H9 (cell line): Measurements from ENCODE around the gene CDC42. TPM values are rescaled to one million over a fixed set of nuclear protein-coding genes. Genes with fewer than 3 reads are reported as not detected.

Experiments
- DNase-seq: peaks from one replicate; pipeline ENCODE4 v3.0.0-alpha.2; 2017
- H2AFZ ChIP-seq: one replicate; pipeline ENCODE4 v1.6.1; 2013; ENCODE audit warnings: mild to moderate bottlenecking, low read length, control low read depth, moderate library complexity
- H2AK5ac ChIP-seq: 2 replicates; pipeline ENCODE4 v1.6.1; 2013; ENCODE audit warnings: low read length, control low read depth, mixed read lengths; ENCODE audit not compliant: insufficient read length
- H2BK120ac ChIP-seq: one replicate; pipeline ENCODE4 v1.6.1; 2013; ENCODE audit warnings: low read depth, mild to moderate bottlenecking, low read length, control low read depth, inconsistent platforms; ENCODE audit not compliant: poor library complexity, severe bottlenecking
- H2BK12ac ChIP-seq: 2 replicates; pipeline ENCODE4 v1.6.1; 2013; ENCODE audit warnings: low read length, control low read depth, mixed read lengths, low read depth; ENCODE audit not compliant: insufficient read length
- H2BK15ac ChIP-seq: 2 replicates; pipeline ENCODE4 v1.6.1; 2013; ENCODE audit warnings: low read depth, low read length, control low read depth
- H2BK20ac ChIP-seq: one replicate; pipeline ENCODE4 v1.6.1; 2013; ENCODE audit warnings: low read depth, mild to moderate bottlenecking, low read length, control low read depth, inconsistent platforms; ENCODE audit not compliant: poor library complexity, severe bottlenecking
- H2BK5ac ChIP-seq: 2 replicates; pipeline ENCODE4 v1.6.1; 2013; ENCODE audit warnings: low read length, control low read depth, mixed read lengths; ENCODE audit not compliant: insufficient read length
- H3K14ac ChIP-seq: 2 replicates; pipeline ENCODE4 v1.6.1; 2013; ENCODE audit warnings: low read length, control low read depth; ENCODE audit not compliant: insufficient read depth
- H3K18ac ChIP-seq: 2 replicates; pipeline ENCODE4 v1.6.1; 2013; ENCODE audit warnings: low read depth, mild to moderate bottlenecking, mixed read lengths, low read length, control low read depth; ENCODE audit not compliant: insufficient read length
- H3K23ac ChIP-seq: 2 replicates; pipeline ENCODE4 v1.6.1; 2013; ENCODE audit warnings: low read length, control low read depth, mixed read lengths, low read depth; ENCODE audit not compliant: insufficient read length
- H3K23me2 ChIP-seq: 2 replicates; pipeline ENCODE4 v1.6.1; 2013; ENCODE audit warnings: low read depth, mild to moderate bottlenecking, mixed read lengths, low read length, control low read depth; ENCODE audit not compliant: insufficient read length, poor library complexity, severe bottlenecking
- H3K27ac ChIP-seq: 2 replicates; pipeline ENCODE4 v1.5.1; 2013; ENCODE audit warnings: low read length, control low read depth, mixed read lengths, low read depth; ENCODE audit not compliant: insufficient read length
- H3K27me3 ChIP-seq: 2 replicates; pipeline ENCODE4 v1.6.1; 2013; ENCODE audit warnings: low read length, control low read depth, inconsistent platforms; ENCODE audit not compliant: insufficient read depth
- H3K4ac ChIP-seq: 2 replicates; pipeline ENCODE4 v1.6.1; 2013; ENCODE audit warnings: low read depth, mild to moderate bottlenecking, control low read depth, inconsistent platforms, low read length, moderate library complexity
- H3K4me1 ChIP-seq: 2 replicates; pipeline ENCODE4 v1.6.1; 2013; ENCODE audit warnings: low read length, control low read depth, inconsistent platforms; ENCODE audit not compliant: insufficient read depth
- H3K4me2 ChIP-seq: 2 replicates; pipeline ENCODE4 v1.6.1; 2013; ENCODE audit warnings: low read length, control low read depth, mixed read lengths; ENCODE audit not compliant: insufficient read length, insufficient read depth
- H3K56ac ChIP-seq: 2 replicates; pipeline ENCODE4 v1.6.1; 2013; ENCODE audit warnings: low read depth, mild to moderate bottlenecking, mixed read lengths, low read length, control low read depth; ENCODE audit not compliant: insufficient read length
- H3K79me1 ChIP-seq: 2 replicates; pipeline ENCODE4 v1.6.1; 2013; ENCODE audit warnings: low read depth, mild to moderate bottlenecking, moderate library complexity, low read length, control low read depth, inconsistent platforms; ENCODE audit not compliant: insufficient read depth, poor library complexity, severe bottlenecking
- H3K79me2 ChIP-seq: 2 replicates; pipeline ENCODE4 v1.6.1; 2013; ENCODE audit warnings: low read length, control low read depth, inconsistent platforms; ENCODE audit not compliant: insufficient read depth
- H3K9ac ChIP-seq: 2 replicates; pipeline ENCODE4 v1.6.1; 2013; ENCODE audit warnings: low read length, control low read depth, mixed read lengths; ENCODE audit not compliant: insufficient read length; ENCODE audit errors: extremely low read depth
- H3K9me3 ChIP-seq: one replicate; pipeline ENCODE4 v1.6.1; 2013; ENCODE audit warnings: low read depth, low read length, inconsistent platforms; ENCODE audit not compliant: control insufficient read depth
- H3T11ph ChIP-seq: one replicate; pipeline ENCODE4 v1.6.1; 2013; ENCODE audit warnings: mild to moderate bottlenecking, low read length, control low read depth, inconsistent platforms
- H4K20me1 ChIP-seq: one replicate; pipeline ENCODE4 v1.6.1; 2013; ENCODE audit not compliant: control insufficient read depth, insufficient read length, insufficient read depth
- H4K5ac ChIP-seq: 2 replicates; pipeline ENCODE4 v1.6.1; 2013; ENCODE audit warnings: low read depth, mild to moderate bottlenecking, mixed read lengths, low read length, control low read depth; ENCODE audit not compliant: insufficient read length
- H4K8ac ChIP-seq: replicated peaks from 2 replicates; pipeline ENCODE4 v1.6.1; 2013; ENCODE audit warnings: low read length, control low read depth, mixed read lengths, low read depth; ENCODE audit not compliant: insufficient read length
- H4K91ac ChIP-seq: 2 replicates; pipeline ENCODE4 v1.6.1; 2013; ENCODE audit warnings: low read depth, mild to moderate bottlenecking, moderate library complexity, mixed read lengths, low read length, control low read depth; ENCODE audit not compliant: insufficient read length
- H3K27ac Mint-ChIP-seq, 3 experiments: 2 replicates in 2 of 3; 3 replicates in 1 of 3; pipeline ENCODE4 v1.8.0; 2020 to 2021; ENCODE audit warnings: mixed read lengths in 3 of 3, mild to moderate bottlenecking in 1 of 3, moderate library complexity in 1 of 3
- H3K27me3 Mint-ChIP-seq: 2 replicates; pipeline ENCODE4 v1.8.0; 2021; ENCODE audit warnings: low read depth, mild to moderate bottlenecking, moderate library complexity, mixed read lengths
- H3K36me3 Mint-ChIP-seq, 3 experiments: 2 replicates in 2 of 3; 3 replicates in 1 of 3; pipeline ENCODE4 v1.8.0; 2020 to 2021; ENCODE audit warnings: low read depth in 3 of 3, mixed read lengths in 3 of 3; ENCODE audit not compliant: insufficient read depth in 1 of 3
- H3K4me1 Mint-ChIP-seq, 2 experiments: 2 replicates each; pipeline ENCODE4 v1.8.0; 2020; ENCODE audit warnings: mixed read lengths in 2 of 2
- H3K4me3 Mint-ChIP-seq, 2 experiments: 2 replicates in 1 of 2; 3 replicates in 1 of 2; pipeline ENCODE4 v1.8.0; 2020 to 2021; ENCODE audit warnings: mild to moderate bottlenecking in 2 of 2, mixed read lengths in 2 of 2, moderate library complexity in 1 of 2
- H3K9me3 Mint-ChIP-seq, 2 experiments: 2 replicates in 1 of 2; 3 replicates in 1 of 2; pipeline ENCODE4 v1.8.0; 2020; ENCODE audit warnings: mild to moderate bottlenecking in 2 of 2, mixed read lengths in 2 of 2, moderate library complexity in 1 of 2
- WGBS: extraction: QIAGEN DNeasy Blood & Tissue Kit; methylation state at CpG from one replicate; pipeline ENCODE4 v1.1.7; 2013; ENCODE audit warnings: missing lambda C conversion rate, low lambda C conversion rate, mixed read lengths; ENCODE audit not compliant: insufficient read length; ENCODE audit errors: extremely low coverage; 5-methylcytosine and 5-hydroxymethylcytosine counted together
- total RNA-seq: library from RNA; stranded (reverse); gene quantifications from 2 replicates; pipeline ENCODE4 v1.2.1, GENCODE V29; 2021
- TF ChIP-seq, protein P1 (sequence below): fragments of 200-600 bp; sonication (generic); conservative IDR thresholded peaks from 3 replicates; pipeline ENCODE4 v1.8.0; 2021; ENCODE audit warnings: antibody characterized with exemption, mild to moderate bottlenecking

The CDC42 gene
- total RNA-seq, 1 experiment from 2014 or later: 197 TPM

DNA sequence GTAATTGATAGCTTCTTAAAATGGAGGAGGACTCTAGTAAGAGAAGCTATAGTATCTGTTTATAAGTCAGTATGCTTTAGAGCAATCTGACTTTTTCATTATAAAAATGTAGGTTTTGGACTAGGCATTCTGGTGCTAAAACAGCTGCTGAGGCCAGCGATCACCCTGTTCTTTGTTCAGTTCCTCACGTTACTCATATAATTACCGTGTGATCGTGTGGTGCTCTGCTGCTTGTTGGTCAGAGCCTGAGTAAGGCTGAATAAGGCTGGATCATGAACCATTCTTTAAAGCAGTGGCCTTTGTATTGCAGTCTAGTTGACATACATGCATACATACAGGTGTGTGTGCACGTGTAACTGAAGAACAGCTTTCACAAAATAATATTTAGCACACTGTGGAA lies 25.2 kb downstream of the CDC42 start:
- Histone ChIP-seq H2BK12ac (no peak overlapping the region), H3T11ph (no peak overlapping the region), H3K9ac (no peak overlapping the region), H2BK20ac (no peak overlapping the region), H3K27ac (no peak overlapping the region), H2BK15ac (no peak overlapping the region), H4K8ac (no peak overlapping the region), H2BK120ac (no peak overlapping the region), H4K20me1 (no peaks in the 10 kb centered on the region), H3K9me3 (no peaks in the 10 kb centered on the region), H3K23ac (no peak overlapping the region), H3K79me2 (peaks cover 19% of the 10 kb centered on the region; the same call in 1 of the 2 replicates), H3K4me1 (peaks cover 2% of the 10 kb centered on the region; the same call in 1 of the 2 replicates), H4K91ac (no peak overlapping the region), H3K27me3 (no peaks in the 10 kb centered on the region), H3K14ac (no peak overlapping the region), H2BK5ac (no peak overlapping the region), H3K4ac (no peak overlapping the region), H4K5ac (no peak overlapping the region), H3K56ac (no peak overlapping the region), H3K23me2 (no peaks in the 10 kb centered on the region), H3K4me2 (no peak overlapping the region), H3K18ac (no peak overlapping the region), H3K79me1 (no peaks in the 10 kb centered on the region), H2AFZ (no peak overlapping the region), H2AK5ac (no peak overlapping the region)
- TF ChIP-seq, protein P1, sequence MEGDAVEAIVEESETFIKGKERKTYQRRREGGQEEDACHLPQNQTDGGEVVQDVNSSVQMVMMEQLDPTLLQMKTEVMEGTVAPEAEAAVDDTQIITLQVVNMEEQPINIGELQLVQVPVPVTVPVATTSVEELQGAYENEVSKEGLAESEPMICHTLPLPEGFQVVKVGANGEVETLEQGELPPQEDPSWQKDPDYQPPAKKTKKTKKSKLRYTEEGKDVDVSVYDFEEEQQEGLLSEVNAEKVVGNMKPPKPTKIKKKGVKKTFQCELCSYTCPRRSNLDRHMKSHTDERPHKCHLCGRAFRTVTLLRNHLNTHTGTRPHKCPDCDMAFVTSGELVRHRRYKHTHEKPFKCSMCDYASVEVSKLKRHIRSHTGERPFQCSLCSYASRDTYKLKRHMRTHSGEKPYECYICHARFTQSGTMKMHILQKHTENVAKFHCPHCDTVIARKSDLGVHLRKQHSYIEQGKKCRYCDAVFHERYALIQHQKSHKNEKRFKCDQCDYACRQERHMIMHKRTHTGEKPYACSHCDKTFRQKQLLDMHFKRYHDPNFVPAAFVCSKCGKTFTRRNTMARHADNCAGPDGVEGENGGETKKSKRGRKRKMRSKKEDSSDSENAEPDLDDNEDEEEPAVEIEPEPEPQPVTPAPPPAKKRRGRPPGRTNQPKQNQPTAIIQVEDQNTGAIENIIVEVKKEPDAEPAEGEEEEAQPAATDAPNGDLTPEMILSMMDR: no peak
- Mint-ChIP-seq H3K4me1 (peaks cover 19 to 42% of the 10 kb centered on the region in 2 experiments), H3K9me3 (no peaks in the 10 kb centered on the region), H3K27me3 (no peaks in the 10 kb centered on the region), H3K27ac (no peak overlapping the region), H3K4me3 (no peak overlapping the region), H3K36me3 (peaks cover 1 to 32% (median 31%) of the 10 kb centered on the region in 3 experiments; a peak in 5 of 7 replicates)
- no peak for DNase-seq
- no CpG with 5 or more reads among the region's 5 CpGs for WGBS
